Measurements from ENCODE around the gene TLE2. TPM values are rescaled to one million over a fixed set of nuclear protein-coding genes. Genes with fewer than 3 reads are reported as not detected.
A peak's percentile ranks its signal among the peaks of the same experiment; 100 is the strongest.
"Not testable (repeated sequence)": the region's sequence is repeated elsewhere in the genome, so short reads cannot be mapped to it uniquely, and the experiment has no call there.

TLE2 gene
- total RNA-seq, 1 donor from 2014 or later: 95.2 TPM

DNA sequence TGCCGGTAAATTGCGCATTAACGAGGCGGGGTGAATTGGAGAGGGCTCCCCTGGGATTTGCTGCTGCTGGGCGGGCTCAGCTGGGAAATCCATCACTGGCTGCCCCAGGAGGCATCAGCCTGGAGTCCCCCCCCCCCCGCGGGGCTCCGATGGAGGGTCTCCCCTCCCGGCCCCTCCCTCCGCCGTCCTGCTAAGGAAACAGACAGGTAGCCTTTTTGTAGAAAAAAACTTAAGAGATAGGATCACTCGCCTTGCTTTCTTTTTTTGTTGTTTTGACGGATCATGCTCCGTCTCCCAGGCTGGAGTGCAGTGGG lies 44.9 kb downstream of the TLE2 start:
- DNase-seq (ENCODE audit: low spot score): no peak

DNA sequence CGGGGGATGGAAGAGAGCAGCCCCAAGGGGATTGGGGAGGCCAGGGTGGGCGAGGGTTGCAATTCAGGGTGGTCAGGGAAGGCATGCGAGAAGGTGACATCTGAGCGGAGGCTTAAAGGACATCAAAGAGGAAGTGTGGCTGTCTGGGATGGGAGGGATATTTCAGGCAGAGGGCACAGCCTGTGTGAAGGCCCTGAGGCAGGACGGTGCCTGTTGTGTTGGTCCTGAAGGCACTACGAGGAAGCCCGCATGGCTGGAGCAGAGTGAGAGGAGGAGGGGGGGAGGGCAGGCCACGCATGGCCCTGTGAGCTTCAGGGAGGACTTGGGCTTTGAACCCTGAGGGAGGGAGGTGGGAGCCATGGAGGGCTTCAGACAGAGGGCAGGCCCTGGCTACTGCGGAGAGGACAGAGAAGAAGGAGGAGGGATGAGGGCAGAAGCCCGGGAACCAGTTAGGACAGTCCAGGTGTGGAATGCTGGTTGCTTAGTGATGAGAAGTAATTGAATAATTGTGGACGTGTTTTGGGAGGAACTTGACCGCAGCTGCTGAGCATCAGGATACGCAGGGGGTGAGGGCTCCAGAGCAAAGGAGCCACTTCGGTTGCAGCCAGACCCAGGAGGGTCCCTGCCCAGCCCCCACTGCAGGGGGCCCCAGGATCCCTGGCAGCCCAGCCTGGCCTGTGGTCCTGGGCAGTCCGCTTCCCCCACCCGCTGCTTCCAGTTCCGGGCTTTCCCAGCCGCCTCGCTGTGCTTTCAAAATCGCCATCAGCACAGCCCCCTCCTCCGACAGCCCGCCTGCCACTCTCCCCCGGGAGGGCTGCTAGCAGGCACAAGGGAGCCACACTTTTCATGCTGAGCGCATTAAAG lies 45.5 kb downstream of the TLE2 start:
- DNase-seq (ENCODE audit: low spot score): peak; percentile 62

DNA sequence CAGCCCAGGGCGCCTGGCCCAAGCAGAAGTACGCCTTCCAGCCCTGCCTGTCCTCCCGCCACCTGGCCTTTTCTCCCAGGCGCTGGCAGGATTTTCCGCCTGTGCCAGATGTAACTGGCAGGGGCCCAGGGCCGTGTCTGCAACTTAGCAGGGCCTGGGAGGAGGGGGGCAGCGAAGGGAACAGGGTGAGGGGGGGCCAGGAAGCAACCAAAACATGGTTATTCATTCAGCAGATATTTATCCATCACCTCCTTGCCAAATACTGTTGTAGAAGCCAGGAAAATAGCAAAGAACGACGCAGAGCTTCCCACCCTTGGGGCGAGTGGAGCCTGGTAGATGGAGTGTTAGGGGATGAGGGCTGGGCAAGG lies 46.1 kb downstream of the TLE2 start:
- DNase-seq (ENCODE audit: low spot score): peak; percentile 90

DNA sequence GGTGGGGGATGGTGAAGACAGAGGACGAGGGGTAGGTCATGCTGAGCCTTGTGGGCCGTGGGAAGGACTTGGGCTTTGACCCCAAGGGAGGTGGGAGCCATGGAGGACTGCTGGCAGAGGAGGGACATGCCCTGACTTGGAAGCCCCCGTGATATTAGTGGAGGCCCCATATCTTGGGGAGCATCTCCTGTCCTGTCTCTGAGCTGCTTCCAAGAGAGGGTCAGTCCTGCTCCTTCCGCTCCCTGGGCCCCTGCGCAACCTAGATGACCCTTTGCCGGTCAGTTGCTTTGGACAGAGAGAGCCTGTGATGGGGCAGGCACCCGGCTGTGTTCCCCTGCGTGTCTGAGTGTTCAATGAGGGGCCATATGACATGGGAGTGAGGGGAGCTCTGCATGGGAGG lies 46.5 kb downstream of the TLE2 start:
- no peak for DNase-seq (ENCODE audit: low spot score)

DNA sequence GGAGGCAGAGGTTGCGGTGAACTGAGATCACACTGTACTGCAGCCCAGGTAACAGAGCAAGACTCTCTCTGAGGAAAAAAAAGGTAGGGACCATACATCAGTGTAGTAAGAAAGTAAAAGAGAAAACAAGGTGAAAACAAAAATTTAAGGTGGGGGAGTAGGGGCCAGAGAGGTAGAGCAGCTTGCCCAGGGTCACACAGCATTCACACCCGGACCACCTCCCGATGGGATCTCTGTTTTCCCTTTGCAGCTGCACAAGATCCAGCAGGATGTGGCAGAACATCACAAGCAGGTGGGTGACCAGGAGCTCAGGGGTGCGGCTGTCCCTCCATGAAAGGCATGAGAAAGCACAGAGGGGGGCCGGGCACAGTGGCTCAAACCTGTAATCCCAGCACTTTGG lies 47.2 kb downstream of the TLE2 start:
- no peak for DNase-seq (ENCODE audit: low spot score)

DNA sequence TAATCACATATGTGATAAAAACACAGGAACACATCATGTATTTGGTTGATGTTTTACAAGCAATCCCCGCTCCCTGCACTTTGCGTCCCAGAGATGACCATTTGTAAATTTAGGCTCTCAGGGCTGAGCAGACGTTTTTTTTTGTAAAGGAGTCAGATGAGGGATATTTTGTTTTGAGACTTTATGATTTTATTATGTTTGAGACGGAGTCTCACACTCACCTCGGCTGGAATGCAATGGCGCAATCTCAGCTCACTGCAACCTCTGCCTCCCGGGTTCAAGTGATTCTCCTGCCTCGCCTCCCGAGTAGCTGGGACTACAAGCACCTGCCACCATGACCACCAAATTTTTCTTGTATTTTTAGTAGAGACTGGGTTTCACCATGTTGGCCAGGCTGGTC lies 50.3 kb downstream of the TLE2 start:
- no peak for DNase-seq (ENCODE audit: low spot score)

DNA sequence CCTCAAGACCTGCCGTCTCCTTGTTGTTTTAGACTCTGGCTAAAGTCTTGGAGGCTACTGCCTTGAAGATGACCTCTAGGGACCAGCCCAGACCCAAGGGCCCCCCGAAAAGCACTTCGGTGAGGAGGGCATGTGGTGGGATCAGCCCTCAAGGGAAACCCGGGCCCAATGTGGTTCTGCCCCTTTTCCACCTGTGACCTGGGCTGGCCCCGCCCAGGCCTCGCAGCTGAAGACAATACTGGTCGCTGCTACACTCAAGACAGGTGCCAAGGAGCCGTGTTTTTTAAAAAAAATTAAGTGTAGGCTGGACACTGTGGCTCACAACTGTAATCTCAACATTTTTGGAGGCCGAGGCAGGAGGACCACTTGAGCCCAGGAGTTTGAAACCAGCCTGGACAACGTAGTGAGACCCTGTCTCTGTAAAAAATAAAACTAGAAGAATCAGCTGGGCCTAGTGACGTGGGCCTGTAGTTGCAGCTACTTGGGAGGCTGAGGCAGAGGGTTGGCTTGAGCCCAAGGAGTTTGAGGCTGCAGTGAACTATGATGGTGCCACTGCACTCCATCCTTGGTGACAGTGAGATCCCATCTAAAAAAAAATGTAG lies 50.8 kb downstream of the TLE2 start:
- no peak for DNase-seq (ENCODE audit: low spot score)

DNA sequence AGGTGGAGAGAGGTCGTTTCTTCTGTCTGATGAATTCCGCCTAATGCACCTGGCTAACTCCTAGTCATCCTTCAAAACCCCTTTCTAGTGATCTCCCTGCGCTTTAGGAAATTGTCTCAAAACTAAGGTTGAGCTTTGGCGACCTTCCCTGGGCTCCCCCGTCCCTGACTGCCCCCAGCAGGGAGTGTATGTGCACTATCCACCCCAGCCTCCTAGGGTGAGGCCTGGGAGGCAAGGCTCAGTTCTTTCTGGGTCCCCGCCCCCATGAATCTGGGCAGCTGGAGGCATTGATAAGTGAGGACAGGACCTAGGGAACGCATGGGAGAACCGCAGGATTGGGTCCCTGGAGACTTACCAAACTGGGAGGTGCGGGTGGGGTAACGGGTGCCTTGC lies 51.3 kb downstream of the TLE2 start:
- DNase-seq (ENCODE audit: low spot score): no peak

DNA sequence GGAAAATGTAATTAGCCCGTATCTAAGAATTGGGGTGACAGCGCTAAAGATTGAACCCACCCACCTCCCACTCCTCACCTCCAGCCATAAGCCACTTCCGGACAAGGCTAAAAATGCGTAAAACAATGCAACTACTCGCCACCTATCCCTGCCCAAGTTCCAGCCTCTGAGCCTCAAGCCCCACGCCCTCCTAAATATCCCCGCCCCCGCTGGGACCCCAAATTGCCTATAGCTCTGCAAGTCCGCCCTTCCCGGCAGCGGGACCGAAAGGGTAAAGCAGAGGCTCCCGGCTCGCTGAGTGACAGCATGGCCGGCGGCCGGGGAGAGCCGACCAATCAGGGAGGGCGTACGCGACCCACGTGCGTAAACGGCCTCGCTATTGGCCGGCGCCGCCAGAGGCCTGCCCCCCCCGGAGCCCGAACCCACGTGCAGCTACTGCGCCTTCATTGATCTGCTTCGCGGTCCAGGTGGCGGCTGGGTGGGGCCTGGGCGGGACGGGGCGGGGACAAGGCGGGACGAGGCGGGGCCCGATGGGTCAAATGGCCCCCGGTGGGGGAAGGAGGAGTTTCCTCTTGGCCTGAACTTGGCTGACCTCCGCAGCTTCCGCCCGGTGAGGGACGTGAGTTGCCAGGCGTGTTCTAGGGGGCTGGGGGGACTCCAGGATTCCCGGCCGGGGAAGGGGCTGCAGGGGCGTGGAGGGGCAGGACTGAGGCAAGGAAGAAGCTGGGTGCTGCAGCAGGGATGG lies 51.9 kb downstream of the TLE2 start, which contains the start of gene TLE6:
TLE6 (plus strand) TSS at position 564 of the 745 bp plus-strand sequence. CDS start 670 bp downstream, outside the sequence.
- peak; percentile 98 for DNase-seq (ENCODE audit: low spot score)

DNA sequence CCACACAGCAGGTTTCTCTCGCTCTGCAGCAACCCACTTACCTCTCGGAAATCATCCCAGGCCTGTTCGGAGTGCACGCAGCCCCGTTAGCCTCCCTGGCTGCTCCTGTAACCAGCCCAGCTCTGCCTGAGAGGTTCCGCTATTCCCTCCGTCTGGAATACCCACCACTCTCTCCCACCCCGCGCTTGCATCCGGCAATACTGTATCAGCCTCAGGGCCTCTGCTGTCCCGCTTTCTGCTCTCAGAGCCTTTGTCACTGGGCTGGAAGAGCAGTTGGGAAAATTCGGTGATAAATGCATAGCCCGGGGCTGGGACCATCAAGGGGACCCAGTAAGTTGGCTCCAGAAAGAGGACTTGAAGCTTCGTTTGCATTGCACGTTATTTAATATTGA lies 52.5 kb downstream of the TLE2 start:
- DNase-seq (ENCODE audit: low spot score): no peak

DNA sequence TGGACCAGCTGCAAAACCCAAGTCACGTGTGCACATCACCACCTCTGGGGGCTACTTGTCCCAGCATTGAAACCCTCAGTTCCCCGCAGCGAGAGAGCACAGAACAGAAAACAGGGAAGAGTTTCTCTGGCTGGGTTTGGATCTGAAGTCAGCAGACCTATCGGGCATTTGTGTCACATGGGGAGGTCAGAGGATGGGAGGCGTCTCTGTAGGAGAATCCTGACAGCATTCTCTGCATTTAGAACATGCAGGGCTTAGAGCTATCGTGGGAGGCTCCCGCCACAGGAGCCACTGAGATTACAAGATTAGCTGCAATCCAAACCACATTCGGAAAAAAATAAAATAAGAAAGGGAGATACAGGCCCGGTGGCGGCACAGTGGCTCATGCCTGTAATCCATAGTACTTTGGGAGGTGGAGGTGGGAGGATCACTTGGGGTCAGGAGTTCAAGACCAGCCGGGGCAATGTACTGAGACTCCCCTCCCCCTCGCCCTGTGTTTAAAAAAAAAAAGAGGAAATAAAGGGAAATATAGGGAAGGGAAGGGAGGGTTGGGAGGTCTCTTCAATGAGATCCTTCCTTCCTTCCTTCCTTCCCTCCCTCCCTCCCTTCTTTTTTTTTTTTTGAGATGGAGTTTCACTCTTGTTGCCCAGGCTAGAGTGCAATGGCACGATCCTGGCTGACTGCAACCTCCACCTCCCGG lies 54.6 kb downstream of the TLE2 start:
- DNase-seq (ENCODE audit: low spot score): peak; percentile 63

DNA sequence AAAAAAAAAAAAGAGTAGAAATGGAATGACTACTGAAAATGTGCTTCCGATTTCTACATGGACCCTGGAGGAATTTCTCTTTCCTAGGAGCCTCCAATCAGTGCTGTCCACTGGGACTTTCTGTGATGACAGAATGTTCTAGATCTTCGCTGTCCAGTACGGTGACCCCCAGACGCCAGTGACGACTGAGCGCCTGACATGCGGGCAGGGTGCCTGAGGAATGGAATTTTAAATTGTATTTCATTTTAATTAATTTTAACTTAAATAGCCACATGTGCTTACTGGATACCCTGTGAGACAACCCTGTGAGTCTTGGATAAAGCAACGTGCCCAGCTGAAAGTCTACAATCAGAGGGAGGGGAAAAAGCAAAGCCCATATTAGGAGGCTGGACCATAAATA lies 55.9 kb downstream of the TLE2 start:
- DNase-seq (ENCODE audit: low spot score): no peak

DNA sequence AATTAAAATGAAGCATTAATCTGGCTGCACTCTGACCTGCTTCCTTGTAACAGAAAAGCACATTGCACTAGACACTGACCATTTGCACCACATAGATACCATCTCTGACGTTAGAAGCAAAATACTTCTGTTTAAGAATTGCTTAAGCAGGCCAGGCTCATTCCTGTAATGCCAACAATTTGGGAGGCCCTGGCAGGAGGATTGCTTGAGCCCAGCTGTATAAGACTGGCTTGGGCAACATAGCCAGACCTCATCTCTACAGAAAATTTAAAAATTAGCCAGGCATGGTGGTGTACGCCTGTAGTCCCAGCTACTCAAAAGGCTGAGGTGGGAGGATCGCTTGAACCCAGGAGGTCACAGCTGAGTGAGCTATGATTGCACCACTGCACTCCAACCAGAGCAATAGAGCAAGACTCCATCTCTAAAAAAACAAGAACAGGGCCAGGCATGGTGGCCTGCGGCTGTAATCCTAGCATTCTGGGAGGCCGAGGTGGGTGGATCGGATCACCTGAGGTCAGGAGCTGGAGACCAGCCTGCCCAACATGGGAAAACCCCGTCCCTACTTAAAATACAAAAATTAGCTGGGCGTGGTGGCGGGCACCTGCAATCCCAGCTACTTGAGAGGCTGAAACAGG lies 58.8 kb downstream of the TLE2 start:
- no peak for DNase-seq (ENCODE audit: low spot score)

DNA sequence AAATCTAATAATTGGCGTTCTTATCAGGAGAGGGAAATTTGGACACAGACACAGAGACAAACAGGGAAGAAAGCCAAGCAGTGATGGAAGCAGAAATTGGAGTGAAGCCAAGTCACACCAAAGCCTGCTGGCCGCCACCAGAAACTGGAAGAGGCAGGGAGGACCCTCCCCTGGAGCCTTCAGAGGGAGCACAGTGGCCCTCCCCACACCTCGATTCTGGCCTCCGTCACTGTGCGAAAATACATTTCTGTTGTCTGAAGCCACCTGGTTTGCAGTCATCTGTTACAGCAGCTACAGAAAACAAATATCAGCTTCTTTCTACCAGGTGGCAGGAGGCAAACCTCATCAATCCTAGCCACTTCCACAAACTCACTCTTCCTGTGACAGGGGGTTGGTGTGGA lies 60.0 kb downstream of the TLE2 start:
- peak; percentile 76 for DNase-seq (ENCODE audit: low spot score)

DNA sequence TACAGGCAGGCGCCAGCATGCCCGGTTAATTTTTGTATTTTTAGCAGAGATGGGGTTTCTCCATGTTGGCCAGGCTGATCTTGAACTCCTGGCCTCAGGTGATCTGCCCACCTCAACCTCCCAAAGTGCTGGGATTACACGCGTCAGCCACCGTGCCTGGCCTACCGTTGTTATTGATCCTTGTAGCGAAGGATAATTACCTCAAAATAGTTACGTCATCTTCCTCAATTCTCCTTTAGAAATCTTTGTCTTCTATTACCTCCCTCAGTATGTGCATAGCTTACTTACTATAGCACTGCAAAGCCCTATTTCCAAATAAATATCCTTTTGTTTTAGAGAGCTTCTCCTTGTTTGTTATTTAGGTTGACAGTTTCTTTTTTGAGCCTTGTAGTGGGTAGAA lies 61.1 kb downstream of the TLE2 start:
- DNase-seq (ENCODE audit: low spot score): no peak

DNA sequence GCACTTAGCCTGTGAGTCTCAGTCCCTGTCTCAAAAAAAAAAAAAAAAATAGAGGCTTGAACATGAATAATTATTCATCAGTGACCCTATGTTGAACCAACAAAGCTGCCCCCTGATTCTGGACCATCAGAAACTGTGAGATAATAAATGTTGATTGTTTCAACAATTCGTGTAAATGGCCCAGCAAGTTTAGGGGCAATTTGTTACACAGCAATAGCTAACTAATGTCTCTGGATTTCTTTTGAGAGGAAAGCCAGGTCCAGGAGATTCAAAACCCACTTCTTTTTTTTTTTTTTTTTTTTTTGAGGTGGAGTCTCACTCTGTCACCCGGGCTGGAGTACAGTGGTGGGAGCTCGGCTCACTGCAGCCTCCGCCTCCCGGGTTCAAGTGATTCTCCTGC lies 64.2 kb downstream of the TLE2 start:
- no peak for DNase-seq (ENCODE audit: low spot score)

DNA sequence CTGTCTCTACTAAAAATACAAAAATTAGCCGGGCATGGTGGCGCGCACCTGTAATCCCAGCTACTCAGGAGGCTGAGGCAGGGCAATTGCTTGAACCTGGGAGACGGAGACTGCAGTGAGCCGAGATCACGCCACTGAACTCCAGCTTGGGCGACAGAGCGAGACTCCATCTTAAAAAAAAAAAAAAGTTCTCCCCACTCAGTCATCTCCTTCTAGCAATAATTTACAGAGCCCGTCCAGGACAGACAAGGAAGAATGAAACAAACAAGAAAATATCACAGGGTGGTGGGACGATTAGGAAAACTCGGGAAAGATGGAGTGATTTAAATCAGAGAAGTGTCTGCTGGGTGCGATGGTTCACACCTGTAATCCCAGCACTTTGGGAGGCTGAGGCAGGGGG lies 65.4 kb downstream of the TLE2 start:
- DNase-seq (ENCODE audit: low spot score): not testable (repeated sequence)

DNA sequence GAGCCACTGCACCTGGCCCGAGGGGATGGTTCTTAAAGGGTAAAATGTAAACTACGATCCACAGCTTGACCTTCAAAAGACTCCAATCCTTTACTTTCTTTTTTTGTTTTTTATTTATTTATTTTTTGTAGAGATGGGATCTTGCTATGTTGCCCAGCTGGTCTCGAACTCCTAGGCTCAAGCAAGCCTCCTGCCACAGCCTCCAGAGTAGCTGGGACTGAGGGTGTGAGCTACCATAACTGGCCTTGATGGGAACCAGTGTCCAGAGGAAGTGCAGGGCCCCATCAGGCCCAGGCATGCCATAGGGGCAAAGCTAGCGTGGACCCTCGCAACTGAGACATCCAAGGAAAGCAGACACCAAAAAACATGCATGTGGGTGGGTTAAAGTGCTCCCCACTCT lies 66.0 kb downstream of the TLE2 start:
- DNase-seq (ENCODE audit: low spot score): no peak

DNA sequence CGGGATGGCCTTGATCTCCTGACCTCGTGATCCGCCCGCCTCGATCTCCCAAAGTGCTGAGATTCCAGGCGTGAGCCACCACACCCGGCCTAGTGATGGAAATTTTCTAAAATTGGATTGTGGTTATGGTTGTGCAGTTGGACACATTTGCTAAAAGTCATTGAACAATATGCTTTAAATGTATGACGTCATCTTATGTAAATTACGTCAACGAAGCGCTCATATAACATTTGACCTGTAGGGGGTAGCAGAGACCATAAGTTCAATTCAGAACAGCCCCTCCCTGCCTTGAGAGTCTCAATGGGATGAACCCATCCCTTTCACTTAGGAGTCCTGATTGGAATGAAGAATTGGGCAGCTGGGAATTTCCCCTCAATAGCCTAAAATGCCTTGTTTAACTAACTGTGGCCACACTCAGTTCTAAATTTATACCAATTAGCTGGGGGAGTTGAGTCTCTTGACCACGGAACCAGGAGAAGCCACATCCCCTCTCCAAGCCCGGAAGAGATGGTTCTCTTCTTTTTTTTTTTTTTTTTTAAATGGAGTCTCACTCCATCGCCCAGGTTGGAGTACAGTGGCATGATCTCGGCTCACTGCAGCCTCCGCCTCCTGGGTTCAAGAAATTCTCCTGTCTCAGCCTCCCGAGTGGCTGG lies 66.9 kb downstream of the TLE2 start:
- no peak for DNase-seq (ENCODE audit: low spot score)

DNA sequence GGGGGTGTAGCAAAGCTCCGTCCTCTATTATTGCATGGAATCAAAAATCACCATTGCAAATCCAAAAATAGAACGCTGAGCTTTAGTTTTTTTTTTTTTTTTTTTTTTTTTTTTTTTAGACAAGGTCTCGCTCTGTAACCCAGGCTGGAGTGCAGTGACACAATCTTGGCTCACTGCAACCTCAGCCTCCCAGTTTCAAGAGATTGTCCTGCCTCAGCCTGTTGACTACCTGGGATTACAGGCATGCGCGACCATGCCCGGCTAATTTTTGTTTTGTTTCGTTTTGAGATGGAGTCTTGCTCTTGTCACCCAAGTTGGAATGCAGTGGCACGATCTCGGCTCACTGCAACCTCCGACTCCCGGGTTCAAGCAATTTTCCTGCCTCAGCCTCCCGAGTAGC lies 69.0 kb downstream of the TLE2 start:
- DNase-seq (ENCODE audit: low spot score): no peak

DNA sequence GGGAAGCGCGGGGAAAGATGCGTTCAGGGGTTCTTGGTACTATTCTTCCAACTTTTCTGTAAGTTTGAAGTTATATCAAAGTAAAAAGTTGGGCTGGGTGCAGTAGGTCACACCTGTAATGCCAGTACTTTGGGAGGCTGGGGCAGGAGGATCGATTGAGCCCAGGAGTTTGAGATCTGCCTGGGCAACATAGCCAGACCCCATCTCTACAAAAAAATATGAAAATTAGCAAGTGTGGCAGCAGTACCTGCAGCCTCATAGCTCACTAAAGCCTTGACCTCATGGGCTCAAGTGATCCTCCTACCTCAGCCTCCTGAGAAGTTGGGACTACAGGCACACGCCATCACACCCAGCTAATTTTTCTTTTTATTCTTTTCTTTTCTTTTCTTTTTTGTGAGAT lies 71.9 kb downstream of the TLE2 start:
- no peak for DNase-seq (ENCODE audit: low spot score)

Data from ureter (tissue), 1 donor.